GM10266 (cell line): ENCODE results near the gene STAT2.

Experiments
- DNase-seq: peaks from one replicate; pipeline ENCODE4 v3.0.0; 2012; ENCODE audit errors: extremely low spot score
- TF ChIP-seq, protein P1 (sequence below): IDR thresholded peaks from 2 replicates; pipeline ENCODE4 v1.5.1; 2012; ENCODE audit warnings: mild to moderate bottlenecking, low read depth; ENCODE audit not compliant: control insufficient read depth, insufficient read depth; ENCODE audit errors: missing control alignments

Gene STAT2

DNA sequence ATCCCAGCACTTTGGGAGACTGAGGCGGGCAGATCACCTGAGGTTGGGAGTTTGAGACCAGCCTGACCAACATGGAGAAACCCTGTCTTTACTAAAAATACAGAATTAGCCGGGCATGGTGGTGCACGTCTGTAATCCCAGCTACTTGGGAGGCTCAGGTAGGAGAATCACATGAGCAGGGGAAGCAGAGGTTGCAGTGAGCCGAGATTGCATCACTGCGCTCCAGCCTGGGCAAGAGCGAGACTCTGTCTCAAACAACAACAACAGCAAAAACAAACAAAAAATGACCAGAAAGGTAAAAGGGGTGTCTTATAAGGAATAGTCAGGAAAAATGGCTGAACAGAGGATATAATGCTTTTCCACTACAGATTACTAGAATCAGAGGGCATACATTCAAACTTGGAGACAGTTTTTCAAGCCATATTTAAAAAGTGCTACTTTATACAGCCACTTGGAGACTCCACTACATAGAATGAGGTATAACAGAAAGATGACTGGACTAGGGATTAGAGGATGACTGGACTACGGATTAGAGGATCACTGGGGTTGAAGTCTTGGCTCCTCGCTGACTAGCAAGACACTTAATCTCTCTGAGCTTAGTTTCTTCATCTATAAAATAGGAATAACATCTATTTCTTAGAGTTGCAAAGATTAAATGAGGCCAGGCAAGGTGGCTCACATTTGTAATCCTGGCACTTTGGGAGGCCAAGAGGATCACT lies 54.9 kb downstream of the STAT2 start:
- no peak for DNase-seq
- TF ChIP-seq, protein P1, sequence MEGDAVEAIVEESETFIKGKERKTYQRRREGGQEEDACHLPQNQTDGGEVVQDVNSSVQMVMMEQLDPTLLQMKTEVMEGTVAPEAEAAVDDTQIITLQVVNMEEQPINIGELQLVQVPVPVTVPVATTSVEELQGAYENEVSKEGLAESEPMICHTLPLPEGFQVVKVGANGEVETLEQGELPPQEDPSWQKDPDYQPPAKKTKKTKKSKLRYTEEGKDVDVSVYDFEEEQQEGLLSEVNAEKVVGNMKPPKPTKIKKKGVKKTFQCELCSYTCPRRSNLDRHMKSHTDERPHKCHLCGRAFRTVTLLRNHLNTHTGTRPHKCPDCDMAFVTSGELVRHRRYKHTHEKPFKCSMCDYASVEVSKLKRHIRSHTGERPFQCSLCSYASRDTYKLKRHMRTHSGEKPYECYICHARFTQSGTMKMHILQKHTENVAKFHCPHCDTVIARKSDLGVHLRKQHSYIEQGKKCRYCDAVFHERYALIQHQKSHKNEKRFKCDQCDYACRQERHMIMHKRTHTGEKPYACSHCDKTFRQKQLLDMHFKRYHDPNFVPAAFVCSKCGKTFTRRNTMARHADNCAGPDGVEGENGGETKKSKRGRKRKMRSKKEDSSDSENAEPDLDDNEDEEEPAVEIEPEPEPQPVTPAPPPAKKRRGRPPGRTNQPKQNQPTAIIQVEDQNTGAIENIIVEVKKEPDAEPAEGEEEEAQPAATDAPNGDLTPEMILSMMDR = no peak

DNA sequence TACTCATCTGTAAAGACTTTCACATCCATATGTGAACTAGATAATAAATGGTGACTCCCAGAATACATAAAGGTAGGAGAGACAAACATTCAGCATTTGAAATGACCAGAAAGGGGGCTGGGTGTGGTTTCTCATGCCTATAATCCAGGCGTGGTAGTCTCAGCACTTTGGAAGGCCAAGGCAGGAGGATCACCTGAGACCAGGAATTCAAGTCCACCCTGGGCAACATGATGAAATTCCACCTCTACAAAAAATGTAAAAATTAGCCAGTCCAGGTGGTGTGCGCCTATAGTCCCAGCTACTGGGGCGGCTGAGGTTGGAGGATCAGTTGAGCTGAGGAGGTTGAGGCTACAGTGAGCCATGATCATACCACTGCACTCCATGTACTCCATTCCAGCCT lies 55.6 kb downstream of the STAT2 start:
- no peak for DNase-seq
- TF ChIP-seq, protein P1 = no peak

DNA sequence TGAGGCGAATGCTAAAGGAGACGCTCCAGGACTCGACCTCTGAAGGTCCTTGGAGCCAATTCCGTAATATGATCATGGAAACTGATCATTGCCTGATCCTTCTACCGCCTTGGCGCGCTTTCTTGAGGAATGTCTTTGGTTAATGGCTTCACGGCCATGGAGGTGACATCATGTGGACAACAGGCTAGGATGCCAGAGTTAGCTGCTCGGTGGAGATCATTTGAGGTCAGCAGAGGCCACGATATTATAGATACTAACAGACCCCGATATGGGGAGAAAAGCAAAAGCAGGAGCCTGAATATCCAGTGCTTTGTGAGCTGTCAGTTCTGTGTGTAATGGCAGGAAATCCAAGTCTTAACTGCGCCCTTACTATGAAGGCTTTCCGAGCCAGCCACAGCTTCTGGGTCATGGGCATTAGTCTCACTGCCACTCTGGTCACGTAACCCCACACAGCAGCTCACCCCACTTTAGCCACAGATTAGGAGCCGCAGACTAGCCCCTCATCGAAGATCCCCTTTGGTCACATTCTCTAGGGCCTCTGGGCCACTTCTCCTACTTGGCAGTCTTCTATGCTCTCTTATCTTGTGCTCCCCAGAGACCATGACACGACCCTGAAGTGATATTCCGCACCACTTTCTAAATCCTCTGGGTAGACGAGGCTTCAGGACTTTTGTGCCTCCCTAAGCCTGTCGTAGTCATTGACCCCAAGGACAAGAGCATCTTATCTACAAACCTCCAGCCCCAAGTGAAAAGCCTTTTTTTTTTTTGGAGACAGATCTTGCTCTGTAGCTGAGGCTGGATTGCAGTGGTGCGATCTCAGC lies 59.1 kb downstream of the STAT2 start:
- TF ChIP-seq, protein P1 = no peak
- DNase-seq = no peak

DNA sequence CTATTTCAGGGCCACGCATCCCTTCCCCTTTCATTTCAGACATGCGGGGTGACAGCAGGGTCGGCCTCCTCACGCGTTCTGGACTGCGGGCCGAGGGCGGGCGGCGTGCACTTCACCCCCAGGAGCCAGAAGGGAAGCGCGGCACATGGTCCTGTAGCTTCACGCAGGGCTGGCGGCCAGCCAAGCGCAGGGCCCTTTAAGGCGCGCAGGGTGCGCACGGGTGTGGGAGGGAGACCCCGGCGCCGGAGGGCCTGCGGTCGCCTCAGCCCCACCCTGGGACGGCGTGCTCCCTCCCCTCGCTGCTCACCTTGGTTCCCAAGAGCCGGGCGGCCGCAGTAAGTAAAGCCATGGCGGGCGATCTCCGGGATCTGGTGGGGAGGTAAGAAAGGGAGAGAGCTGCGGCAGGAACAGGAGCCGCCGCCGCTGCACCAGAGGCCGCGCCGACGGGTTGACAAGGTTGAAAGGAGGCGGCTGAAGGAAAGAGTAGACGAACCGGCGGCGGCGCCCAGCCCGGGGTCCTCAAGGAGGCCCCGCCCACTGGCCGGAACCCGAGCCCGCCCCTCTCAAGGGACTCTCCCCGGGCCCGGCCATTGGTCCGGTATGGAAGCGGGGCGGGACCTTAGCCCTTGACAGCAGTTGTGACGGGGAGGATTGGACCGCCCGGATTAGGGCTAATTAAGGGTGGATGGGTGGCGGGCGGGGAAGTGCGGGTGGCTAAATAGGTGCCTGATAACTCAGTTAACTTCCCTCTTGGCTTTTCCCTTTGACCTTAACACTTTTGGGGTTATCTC lies 59.9 kb downstream of the STAT2 start, which contains the start of gene CS:
Gene CS (minus strand): TSS at position 478 of the 791 bp plus-strand sequence. CDS start 129 bp downstream, at position 349.
- peak; percentile 94 for DNase-seq
- TF ChIP-seq, protein P1 = no peak

DNA sequence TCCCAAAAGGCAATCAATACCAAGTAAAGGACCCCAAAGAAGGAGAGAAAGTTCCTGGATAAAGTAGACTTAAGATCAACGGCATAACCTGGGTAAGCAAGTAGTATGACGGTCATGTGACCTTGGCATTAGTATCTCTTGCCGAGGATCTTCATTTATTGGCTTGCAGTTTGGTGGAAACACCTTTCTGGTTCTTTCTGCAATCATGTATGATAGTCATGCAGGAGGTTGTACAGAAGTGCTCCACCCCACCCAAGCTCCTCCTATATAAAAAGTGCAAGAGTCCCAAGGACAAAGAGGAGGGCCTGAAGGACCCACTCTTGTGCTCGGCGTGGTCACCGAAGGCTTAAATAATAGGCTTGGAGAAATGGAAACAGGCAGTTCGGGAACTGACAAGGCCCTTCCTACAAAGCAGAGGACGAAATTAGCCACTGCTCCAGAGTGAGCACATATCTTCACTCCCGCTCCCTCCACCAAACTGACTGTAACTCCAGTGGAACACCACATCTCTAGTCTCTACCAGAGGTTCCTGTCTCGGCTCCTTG lies 60.5 kb downstream of the STAT2 start:
- no peak for DNase-seq
- TF ChIP-seq, protein P1 = no peak

DNA sequence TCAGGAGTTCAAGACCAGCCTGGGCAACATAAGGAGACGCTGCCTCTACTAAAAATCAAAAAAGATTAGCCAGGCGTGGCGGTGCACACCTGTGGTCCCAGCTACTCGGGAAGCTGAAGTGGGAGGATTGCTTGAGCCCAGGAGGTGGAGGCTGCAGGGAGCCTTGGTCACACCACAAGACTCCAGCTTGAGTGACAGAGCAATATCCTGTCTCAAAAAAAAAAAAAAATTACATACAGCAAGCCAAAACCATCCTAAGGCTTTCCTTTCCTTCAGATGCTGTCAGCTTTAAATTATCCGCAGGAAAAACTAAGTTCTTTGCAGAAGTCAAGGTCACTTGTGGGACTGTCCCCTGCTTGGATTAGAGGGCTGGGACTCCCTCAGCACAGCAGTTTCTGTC lies 61.1 kb downstream of the STAT2 start:
- DNase-seq = no peak
- TF ChIP-seq, protein P1 = no peak
